Mucosa of rectum (tissue), 2 donors: ENCODE results near the gene BAG3.
"Not testable (repeated sequence)": the region's sequence is repeated elsewhere in the genome, so short reads cannot be mapped to it uniquely, and the experiment has no call there.

ENCODE experiments used
- H3K27ac ChIP-seq, 2 donors: one replicate each; pipeline ENCODE4 v1.7.0; 2013; ENCODE audit warnings: inconsistent platforms in 2 of 2, low read depth in 2 of 2, low read length in 2 of 2
- H3K27me3 ChIP-seq, 2 donors: one replicate each; pipeline ENCODE4 v1.7.0; 2013; ENCODE audit warnings: low read length in 2 of 2; ENCODE audit not compliant: control insufficient read depth in 2 of 2, insufficient read depth in 2 of 2
- H3K36me3 ChIP-seq, 2 donors: one replicate each; pipeline ENCODE4 v1.7.0; 2013; ENCODE audit warnings: low read length in 2 of 2; ENCODE audit not compliant: control insufficient read depth in 2 of 2, insufficient read depth in 2 of 2
- H3K4me1 ChIP-seq, 2 donors: one replicate each; pipeline ENCODE4 v1.7.0; 2013; ENCODE audit warnings: low read length in 2 of 2, mild to moderate bottlenecking in 1 of 2; ENCODE audit not compliant: control insufficient read depth in 2 of 2, insufficient read depth in 2 of 2
- H3K4me3 ChIP-seq, 2 donors: one replicate each; pipeline ENCODE4 v1.7.0; 2013; ENCODE audit warnings: low read length in 2 of 2
- H3K9ac ChIP-seq, 2 donors: one replicate each; pipeline ENCODE4 v1.7.0; 2013; ENCODE audit warnings: low read length in 2 of 2, low read depth in 1 of 2, mild to moderate bottlenecking in 1 of 2
- H3K9me3 ChIP-seq, 2 donors: one replicate each; pipeline ENCODE4 v1.7.0; 2013; ENCODE audit warnings: low read length in 2 of 2; ENCODE audit not compliant: control insufficient read depth in 2 of 2
- donor health status: healthy.
- donor health status: Normal muscosa, but diverticular disease.

Gene BAG3

GRCh38 chr10:119706521-119707278 lies 55.5 kb downstream of the BAG3 start:
- Histone ChIP-seq H3K36me3 (no peaks in the 10 kb centered on the region), H3K27me3 (no peaks in the 10 kb centered on the region), H3K9me3 (no peaks in the 10 kb centered on the region), H3K27ac (no peak overlapping the region), H3K4me1 (no peaks in the 10 kb centered on the region), H3K9ac (no peak overlapping the region), H3K4me3 (no peak overlapping the region)

- H3K9me3 ChIP-seq: not testable (repeated sequence)
These were observed 56.2 kb downstream of the BAG3 start for GRCh38 chr10:119707331-119707730.

GRCh38 chr10:119710935-119711334 lies 59.8 kb downstream of the BAG3 start:
- not testable (repeated sequence) for H3K27me3 ChIP-seq, H3K36me3 ChIP-seq, H3K4me3 ChIP-seq, H3K9me3 ChIP-seq, H3K9ac ChIP-seq, H3K4me1 ChIP-seq, H3K27ac ChIP-seq

More at GRCh38 chr10:119707331-119707730, 56.2 kb downstream of the BAG3 start:
- not testable (repeated sequence) for H3K9ac ChIP-seq, H3K4me1 ChIP-seq, H3K4me3 ChIP-seq, H3K27ac ChIP-seq, H3K27me3 ChIP-seq, H3K36me3 ChIP-seq

GRCh38 chr10:119713744-119714483 lies 62.7 kb downstream of the BAG3 start:
- H3K4me1 ChIP-seq: no peaks in the 10 kb centered on the region
- H3K27ac ChIP-seq: no peak overlapping the region
- H3K4me3 ChIP-seq: no peak overlapping the region
- no peak overlapping the region for H3K9ac ChIP-seq
- H3K9me3 ChIP-seq: no peaks in the 10 kb centered on the region
- no peaks in the 10 kb centered on the region for H3K27me3 ChIP-seq
- no peaks in the 10 kb centered on the region for H3K36me3 ChIP-seq

GRCh38 chr10:119714484-119714816 lies 63.3 kb downstream of the BAG3 start:
- H3K27ac ChIP-seq: no peak overlapping the region
- H3K36me3 ChIP-seq: no peaks in the 10 kb centered on the region

GRCh38 chr10:119715628-119716505 lies 64.7 kb downstream of the BAG3 start:
- no peaks in the 10 kb centered on the region for H3K36me3 ChIP-seq
- no peaks in the 10 kb centered on the region for H3K9me3 ChIP-seq
- no peak overlapping the region for H3K4me3 ChIP-seq
- no peaks in the 10 kb centered on the region for H3K27me3 ChIP-seq
- H3K27ac ChIP-seq: no peak overlapping the region
- no peaks in the 10 kb centered on the region for H3K4me1 ChIP-seq
- no peak overlapping the region for H3K9ac ChIP-seq

More at GRCh38 chr10:119714484-119714816, 63.3 kb downstream of the BAG3 start:
- Histone ChIP-seq H3K9ac (no peak overlapping the region), H3K4me3 (no peak overlapping the region), H3K27me3 (no peaks in the 10 kb centered on the region), H3K4me1 (no peaks in the 10 kb centered on the region), H3K9me3 (no peaks in the 10 kb centered on the region)

GRCh38 chr10:119723161-119723560 lies 72.0 kb downstream of the BAG3 start:
- H3K9ac ChIP-seq: no peak overlapping the region
- no peak overlapping the region for H3K27ac ChIP-seq
- H3K27me3 ChIP-seq: no peaks in the 10 kb centered on the region
- H3K4me3 ChIP-seq: no peak overlapping the region
- H3K4me1 ChIP-seq: peaks cover 10% of the 10 kb centered on the region in 2 donors
- H3K36me3 ChIP-seq: no peaks in the 10 kb centered on the region
- H3K9me3 ChIP-seq: no peaks in the 10 kb centered on the region

GRCh38 chr10:119723624-119724023 lies 72.4 kb downstream of the BAG3 start:
- Histone ChIP-seq H3K4me1 (peaks cover 10% of the 10 kb centered on the region in 2 donors), H3K9me3 (no peaks in the 10 kb centered on the region), H3K9ac (peak overlapping the region in 1 of 2 donors; percentile 34), H3K27me3 (no peaks in the 10 kb centered on the region), H3K36me3 (no peaks in the 10 kb centered on the region), H3K4me3 (no peak overlapping the region), H3K27ac (no peak overlapping the region)

GRCh38 chr10:119724593-119725516 lies 73.7 kb downstream of the BAG3 start:
- Histone ChIP-seq H3K9me3 (no peaks in the 10 kb centered on the region), H3K27ac (peak overlapping the region; percentile 91 to 93), H3K27me3 (no peaks in the 10 kb centered on the region), H3K4me1 (peaks cover 10% of the 10 kb centered on the region in 2 donors), H3K36me3 (no peaks in the 10 kb centered on the region), H3K4me3 (peak overlapping the region; percentile 86 to 92), H3K9ac (peak overlapping the region; percentile 76 to 97)
